GM04504 (cell line): ENCODE data around the gene C2CD4A.

Experiments
- DNase-seq: peaks from one replicate; pipeline ENCODE4 v3.0.0-alpha.2; 2012; ENCODE audit warnings: low read depth

The C2CD4A gene

DNA sequence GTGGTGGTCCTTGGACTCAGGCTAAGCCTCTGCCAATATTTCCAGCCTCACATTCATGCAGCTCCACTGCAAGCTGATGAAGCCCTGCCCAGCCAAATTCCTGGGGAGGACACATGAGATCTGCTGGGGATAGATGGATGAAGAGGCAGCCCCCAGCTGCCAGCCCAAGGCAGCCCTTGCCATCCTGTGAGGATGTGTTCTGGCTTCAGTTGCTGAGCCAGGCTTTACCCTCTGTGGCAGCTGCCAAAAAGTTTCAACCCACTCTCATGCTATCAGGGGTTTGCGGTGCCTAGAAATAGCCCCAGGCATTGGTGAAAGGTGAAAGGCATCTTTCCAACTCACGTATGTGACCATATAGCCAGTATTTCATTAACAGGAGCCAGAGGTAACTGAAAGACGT lies 37.6 kb downstream of the C2CD4A start:
- no peak for DNase-seq

DNA sequence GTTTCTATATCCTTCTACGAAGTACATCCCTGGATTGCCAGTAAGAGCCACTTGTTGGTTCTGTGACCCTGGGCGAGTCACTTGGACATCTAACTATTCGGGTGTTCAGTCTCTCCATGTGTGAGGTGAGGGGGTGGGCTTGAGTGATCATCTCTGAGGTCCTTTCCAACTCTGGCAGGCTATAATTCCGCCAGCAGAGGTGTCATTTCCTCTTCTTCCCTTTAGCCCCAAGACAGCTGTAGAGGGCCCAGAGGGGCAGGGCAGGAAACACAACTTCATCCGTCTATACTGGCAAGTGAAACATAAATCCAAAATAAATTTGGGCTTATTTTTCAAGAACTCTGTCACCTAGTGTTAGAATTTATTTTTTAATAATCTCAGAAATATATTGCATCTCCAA lies 38.1 kb downstream of the C2CD4A start:
- DNase-seq = no peak

GRCh38 chr15:62105266-62105665 lies 38.5 kb downstream of the C2CD4A start:
- DNase-seq = no peak

DNA sequence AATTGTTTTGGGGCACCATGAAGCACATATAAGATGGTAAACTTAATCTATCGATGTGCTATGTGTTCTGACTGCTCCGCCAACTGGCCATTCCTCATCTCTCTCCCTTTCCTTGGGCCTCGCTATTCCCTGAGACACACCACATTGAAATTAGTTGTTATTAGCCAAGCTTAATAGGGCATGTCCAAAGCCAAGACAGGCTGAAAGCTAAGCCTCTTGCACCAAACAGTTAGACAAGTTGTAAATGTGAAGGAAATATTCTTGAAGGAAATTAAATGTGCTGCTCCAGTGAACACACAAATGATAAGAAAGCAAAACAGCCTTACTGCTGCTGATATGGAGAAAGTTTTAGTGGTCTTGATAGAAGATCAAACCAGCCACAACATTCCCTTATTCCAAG lies 39.3 kb downstream of the C2CD4A start:
- no peak for DNase-seq

GRCh38 chr15:62107571-62108121 lies 40.9 kb downstream of the C2CD4A start:
- DNase-seq = no peak

GRCh38 chr15:62108411-62108810 lies 41.6 kb downstream of the C2CD4A start:
- DNase-seq = no peak

DNA sequence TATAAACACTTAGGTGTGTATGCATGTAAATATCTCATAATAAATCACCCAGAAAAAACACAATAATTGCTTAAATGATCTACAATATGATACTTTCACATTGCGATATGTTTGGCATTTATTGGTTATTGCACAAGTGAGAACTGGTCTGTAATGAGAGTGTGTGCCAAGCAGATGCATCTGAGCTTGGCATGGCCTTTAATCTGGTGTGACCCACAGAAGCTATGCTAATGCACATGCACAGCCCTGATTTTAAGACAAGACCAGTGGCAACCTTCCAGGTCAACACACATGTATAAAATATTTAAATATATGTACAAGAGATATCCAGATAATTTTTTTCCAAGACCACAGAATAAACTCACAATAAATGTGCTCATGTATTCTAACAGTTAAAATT lies 42.7 kb downstream of the C2CD4A start:
- DNase-seq = no peak

DNA sequence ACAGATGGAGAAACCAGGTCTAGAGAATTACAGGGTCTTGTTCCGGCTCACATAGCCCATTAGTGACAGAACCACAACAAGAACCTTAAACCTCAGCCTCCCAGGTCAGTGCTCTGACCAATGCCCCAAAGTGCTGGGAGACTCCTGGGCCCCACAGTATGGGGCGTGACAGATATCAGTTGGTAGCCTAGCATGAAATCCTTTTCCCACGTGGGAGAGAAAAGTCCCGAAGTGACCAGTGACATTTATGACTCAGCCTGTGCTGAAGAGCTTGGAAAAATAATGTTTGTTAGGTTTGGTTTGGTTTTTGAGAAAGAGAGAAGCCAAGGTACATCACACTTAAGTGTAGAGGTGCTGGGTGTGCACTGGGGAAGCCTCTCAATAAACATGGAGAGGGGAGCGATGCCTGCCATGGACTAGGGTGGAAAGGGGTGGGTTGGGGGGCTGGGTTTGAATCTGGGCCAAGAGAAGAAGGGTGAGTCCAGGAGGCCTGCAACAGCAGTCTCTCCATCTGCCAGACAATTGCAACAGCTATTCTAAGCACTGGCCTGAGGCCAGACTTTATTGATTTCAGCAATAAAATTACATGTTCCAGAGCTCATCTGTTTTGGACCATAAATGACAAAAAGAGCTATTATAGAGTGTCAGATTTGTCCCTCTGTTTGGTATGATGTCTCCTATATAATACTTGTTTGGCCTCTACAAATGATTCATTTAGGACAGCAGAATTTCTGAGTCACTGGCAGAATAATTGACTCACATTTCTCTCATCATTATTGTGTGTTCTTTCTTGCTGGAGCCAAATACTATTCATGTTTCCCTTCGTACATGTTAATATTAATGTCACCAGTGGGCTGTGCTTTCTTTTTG lies 43.4 kb downstream of the C2CD4A start:
- DNase-seq = peak; percentile 46

DNA sequence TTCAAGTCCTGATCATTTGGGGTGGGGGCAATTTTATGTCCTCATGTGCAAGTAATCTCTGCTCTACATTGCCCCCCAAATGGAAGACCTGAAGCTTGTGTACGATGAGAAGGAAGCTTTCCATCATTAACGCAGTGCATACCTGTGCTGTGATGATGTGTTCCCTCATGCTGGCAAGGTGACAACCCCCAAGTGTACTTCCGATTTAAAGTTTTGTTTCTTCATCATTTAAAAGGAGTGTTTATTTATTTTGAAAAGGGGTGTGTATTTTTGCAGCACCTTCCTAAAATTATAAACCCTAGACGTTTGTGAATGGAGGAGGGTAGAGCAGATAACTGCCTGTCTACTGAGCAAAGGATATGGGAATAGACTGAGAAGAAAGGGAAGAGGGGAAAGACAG lies 45.3 kb downstream of the C2CD4A start:
- DNase-seq = no peak

DNA sequence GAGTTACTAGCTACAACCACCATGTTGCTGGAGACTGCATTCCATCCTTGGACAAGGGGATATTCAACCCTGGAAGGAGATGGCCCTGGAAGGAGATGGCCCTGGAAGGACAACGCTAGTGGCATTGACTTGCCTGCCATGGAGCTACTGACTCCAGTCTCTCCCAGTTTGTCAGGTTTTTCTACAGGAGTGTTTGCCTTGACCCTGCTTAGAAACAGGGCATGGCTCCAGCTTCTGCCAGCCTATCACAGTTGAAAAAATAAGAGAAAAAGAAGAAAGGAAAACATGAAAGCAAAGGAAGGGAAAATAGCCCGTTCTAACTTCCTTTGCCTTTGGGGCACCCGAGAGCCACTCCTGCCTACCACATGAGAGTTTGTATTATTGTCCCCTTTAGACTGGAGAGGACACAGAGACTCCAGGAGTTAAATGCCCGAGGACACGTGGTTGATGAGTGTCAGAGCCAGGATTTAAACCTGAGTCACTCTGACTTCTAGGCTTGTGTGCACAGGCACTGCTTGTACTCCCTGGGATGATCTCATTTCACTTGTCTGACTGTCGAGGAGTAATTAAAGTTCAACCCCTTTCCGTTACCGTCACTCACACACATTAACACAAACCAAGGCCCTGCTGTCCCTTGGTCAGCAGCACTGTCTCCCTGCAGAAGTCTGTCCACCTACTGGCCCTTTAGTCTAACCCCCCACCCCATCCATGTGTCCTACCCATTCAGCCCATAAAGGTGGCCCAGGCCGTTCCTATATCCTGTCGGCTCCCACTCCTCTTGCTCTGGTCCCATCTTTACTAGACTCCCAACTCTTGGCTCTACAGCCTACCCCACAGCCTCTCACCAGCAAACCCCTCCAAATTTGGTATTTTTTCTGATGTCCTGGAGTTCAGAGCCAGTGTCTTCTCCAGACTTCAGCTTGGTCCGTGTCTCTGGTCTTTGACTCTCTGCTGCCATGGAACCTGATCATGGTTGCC lies 46.1 kb downstream of the C2CD4A start:
- peak; percentile 71 for DNase-seq

GRCh38 chr15:62115847-62116246 lies 49.1 kb downstream of the C2CD4A start:
- no peak for DNase-seq

- no peak for DNase-seq
These were observed 51.9 kb downstream of the C2CD4A start for GRCh38 chr15:62118520-62119226.

DNA sequence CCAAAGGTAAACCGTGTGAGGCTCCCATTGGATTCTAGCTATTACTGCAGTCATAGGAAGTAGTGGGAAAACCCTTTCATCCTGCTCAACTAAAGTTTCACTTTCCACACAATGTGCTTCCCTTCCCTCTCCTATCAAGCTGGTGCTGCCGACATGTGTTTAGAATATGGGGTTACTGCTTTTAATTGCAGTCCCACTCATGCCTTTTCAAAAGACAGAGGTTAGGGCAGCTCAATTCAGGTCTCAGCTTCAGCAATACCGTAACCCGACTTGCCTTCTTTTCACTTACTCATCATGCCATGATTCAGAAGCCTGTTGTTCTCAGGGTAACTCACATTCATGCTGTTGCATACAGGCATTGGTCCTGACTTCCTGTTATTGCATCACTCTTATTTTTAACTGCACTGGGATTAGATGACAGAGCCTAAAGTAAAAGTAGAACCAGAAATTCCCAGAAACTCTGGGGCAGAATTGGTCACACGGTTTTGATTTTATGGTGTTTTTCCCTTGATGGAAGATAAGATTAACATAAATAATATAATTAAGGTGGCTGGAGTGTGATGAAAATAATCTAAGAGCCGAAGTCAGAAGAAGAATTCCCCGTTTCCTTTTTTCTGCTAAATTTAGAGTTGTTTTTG lies 52.6 kb downstream of the C2CD4A start:
- peak; percentile 85 for DNase-seq

GRCh38 chr15:62119874-62120273 lies 53.1 kb downstream of the C2CD4A start:
- no peak for DNase-seq
